ENCODE measurements around the gene DPYSL4. TPM values are rescaled to one million over a fixed set of nuclear protein-coding genes. Genes with fewer than 3 reads are reported as not detected.

The DPYSL4 gene
- total RNA-seq, 6 experiments from 2014 or later = 0.24 to 0.31 (median 0.25) TPM; not detected in 3

DNA sequence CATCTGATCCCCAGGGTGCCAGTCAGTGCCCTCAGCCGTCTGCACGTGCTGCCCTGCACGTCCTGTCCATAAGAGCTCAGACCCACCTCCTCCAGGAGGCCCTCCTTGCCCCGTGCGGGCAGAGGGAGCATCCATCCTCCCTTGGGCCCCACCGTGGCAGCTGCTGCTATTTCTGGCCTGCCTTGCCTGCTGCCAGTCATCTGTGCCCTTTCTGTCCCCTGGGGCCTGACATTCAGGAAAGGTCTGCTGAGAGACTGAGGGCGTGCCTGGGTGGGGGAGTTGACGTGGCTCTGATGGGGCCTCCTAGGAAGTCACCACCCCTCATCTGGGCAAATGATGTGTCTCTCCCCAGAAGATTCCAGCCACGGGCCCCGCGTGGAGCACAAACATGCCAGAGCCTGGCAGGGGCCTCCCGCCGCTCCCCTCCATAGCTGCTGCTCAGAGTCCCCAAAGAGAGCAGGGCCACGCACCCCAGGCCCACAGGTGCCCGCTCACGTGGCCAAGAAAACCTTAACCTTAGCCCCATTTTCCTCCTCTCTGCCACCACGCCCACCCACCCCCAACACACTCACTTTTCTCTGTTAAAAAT, 21.8 kb downstream of the DPYSL4 start:
- Histone ChIP-seq H3K27ac (no peak overlapping the region), H3K27me3 (no peaks in the 10 kb centered on the region), H3K36me3 (no peaks in the 10 kb centered on the region), H3K9me3 (no peaks in the 10 kb centered on the region), H3K4me3 (no peak overlapping the region), H3K4me1 (no peaks in the 10 kb centered on the region)
- peak in 1 of 3 donors; percentile 36 for DNase-seq
- TF ChIP-seq, protein P1, sequence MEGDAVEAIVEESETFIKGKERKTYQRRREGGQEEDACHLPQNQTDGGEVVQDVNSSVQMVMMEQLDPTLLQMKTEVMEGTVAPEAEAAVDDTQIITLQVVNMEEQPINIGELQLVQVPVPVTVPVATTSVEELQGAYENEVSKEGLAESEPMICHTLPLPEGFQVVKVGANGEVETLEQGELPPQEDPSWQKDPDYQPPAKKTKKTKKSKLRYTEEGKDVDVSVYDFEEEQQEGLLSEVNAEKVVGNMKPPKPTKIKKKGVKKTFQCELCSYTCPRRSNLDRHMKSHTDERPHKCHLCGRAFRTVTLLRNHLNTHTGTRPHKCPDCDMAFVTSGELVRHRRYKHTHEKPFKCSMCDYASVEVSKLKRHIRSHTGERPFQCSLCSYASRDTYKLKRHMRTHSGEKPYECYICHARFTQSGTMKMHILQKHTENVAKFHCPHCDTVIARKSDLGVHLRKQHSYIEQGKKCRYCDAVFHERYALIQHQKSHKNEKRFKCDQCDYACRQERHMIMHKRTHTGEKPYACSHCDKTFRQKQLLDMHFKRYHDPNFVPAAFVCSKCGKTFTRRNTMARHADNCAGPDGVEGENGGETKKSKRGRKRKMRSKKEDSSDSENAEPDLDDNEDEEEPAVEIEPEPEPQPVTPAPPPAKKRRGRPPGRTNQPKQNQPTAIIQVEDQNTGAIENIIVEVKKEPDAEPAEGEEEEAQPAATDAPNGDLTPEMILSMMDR (IDR thresholded peaks at IDR 0.05) = no peak
- TF ChIP-seq POLR2A (IDR thresholded peaks at IDR 0.05) = no peak
- no peak for ATAC-seq
- WGBS (ENCODE audit: insufficient coverage, low coverage, low lambda C conversion rate, missing lambda C conversion rate) = 70% methylated on average over 2 of the region's 17 CpGs
- intact Hi-C loops (cut with DNase I) = no loop called here

DNA sequence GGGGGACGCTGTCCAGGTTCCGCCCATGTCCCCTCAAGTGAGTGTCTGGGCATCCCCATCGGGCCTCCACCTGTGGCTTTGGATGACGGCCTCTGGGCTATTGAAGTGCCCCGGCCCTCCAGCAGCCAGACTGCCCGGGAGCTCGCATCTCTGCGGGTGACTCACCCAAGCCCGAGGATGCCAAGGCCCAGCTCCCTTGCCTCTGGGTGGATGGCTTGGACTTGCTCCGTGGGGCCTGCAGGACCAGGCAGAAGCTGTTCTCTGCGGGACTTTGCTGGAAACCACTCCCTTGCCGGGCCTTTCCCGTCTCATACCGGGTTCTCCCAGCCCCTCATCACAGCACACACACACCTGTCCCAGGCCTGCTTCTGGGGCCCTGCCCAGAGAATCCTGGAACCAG, 22.4 kb downstream of the DPYSL4 start:
- intact Hi-C loops (cut with DNase I) = no loop called here
- TF ChIP-seq POLR2A (IDR thresholded peaks at IDR 0.05) = no peak
- TF ChIP-seq, protein P1 (IDR thresholded peaks at IDR 0.05) = no peak

DNA sequence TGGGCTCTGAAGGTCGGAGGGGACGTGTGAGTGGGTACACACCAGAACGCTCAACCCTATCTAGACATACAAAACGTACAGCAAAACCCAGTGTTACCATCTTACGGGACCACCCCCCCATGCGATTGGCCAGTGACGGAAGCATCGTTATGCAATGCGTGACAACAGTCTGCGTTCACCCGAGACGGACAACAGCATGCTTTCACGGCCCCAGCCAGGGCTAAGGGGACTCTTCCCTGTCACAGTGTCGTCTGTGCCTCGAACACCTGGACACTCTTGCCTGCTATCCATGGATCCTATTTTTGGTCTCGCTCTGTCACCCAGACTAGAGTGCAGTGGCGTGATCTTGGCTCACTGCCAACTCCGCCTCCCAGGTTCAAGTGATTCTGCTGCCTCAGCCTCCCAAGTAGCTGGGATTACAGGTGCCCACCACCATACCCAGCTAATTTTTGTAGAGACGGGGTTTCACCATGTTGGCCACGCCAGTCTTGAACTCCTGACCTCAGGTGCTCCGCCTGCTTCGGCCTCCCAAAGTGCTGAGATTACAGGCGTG, 23.3 kb downstream of the DPYSL4 start:
- TF ChIP-seq, protein P1 (IDR thresholded peaks at IDR 0.05) = no peak
- TF ChIP-seq POLR2A (IDR thresholded peaks at IDR 0.05) = no peak
- H3K27me3 ChIP-seq = no peaks in the 10 kb centered on the region
- no peak for DNase-seq
- no peak for ATAC-seq
- no peaks in the 10 kb centered on the region for H3K4me1 ChIP-seq
- WGBS (ENCODE audit: insufficient coverage, low coverage, low lambda C conversion rate, missing lambda C conversion rate) = 82% methylated on average over 9 of the region's 23 CpGs
- H3K36me3 ChIP-seq = no peaks in the 10 kb centered on the region
- intact Hi-C loops (cut with DNase I) = no loop called here
- no peak overlapping the region for H3K4me3 ChIP-seq
- H3K9me3 ChIP-seq = no peaks in the 10 kb centered on the region
- H3K27ac ChIP-seq = no peak overlapping the region

More for the DNA sequence above, 22.4 kb downstream of the DPYSL4 start:
- Histone ChIP-seq H3K4me1 (no peaks in the 10 kb centered on the region), H3K36me3 (no peaks in the 10 kb centered on the region), H3K27ac (no peak overlapping the region), H3K27me3 (no peaks in the 10 kb centered on the region), H3K4me3 (no peak overlapping the region), H3K9me3 (no peaks in the 10 kb centered on the region)
- WGBS (ENCODE audit: insufficient coverage, low coverage, low lambda C conversion rate, missing lambda C conversion rate) = 95% methylated on average over 4 of the region's 14 CpGs
- ATAC-seq (no peak), DNase-seq (peak in 1 of 3 donors; percentile 39)

DNA sequence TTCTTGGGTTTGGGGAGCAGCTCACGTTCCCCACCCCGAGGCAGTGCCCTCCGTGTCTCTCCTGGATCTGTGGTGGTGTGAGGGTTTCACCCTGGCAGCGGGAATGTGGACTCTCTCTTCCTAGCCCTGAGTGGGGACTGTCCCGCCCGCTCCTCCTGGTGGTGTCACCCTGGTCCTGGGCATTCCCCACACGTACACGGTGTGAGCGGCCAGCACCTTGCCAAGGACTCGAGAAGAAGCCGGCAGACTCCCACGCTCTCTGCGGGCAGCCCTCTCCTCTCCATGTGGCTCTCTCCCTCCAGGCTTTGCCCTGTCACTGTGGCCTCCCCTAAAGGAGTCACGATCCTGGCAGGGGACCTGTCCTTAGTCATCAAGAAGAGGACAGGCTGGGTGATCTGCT, 24.0 kb downstream of the DPYSL4 start:
- Histone ChIP-seq H3K27me3 (no peaks in the 10 kb centered on the region), H3K4me3 (no peak overlapping the region), H3K36me3 (no peaks in the 10 kb centered on the region), H3K9me3 (no peaks in the 10 kb centered on the region), H3K4me1 (no peaks in the 10 kb centered on the region), H3K27ac (no peak overlapping the region)
- TF ChIP-seq, protein P1 (IDR thresholded peaks at IDR 0.05) = no peak
- TF ChIP-seq POLR2A (IDR thresholded peaks at IDR 0.05) = no peak
- ATAC-seq (no peak), DNase-seq (no peak)
- WGBS (ENCODE audit: insufficient coverage, low coverage, low lambda C conversion rate, missing lambda C conversion rate) = no CpG with 5 or more reads among the region's 14 CpGs
- intact Hi-C loops (cut with DNase I) = no loop called here

All from right lobe of liver (tissue), 6 donors.